Left renal cortex interstitium (tissue), 4 donors: ENCODE results near the gene PTPRG. TPM values are rescaled to one million over a fixed set of nuclear protein-coding genes. Genes with fewer than 3 reads are reported as not detected.

Experiments
- DNase-seq, 4 donors: peaks; one replicate each; pipeline ENCODE4 v3.0.0-alpha.2; 2013; ENCODE audit warnings: low read depth in 4 of 4, low spot score in 2 of 4, missing footprints in 1 of 4
- polyA plus RNA-seq, 4 donors: library from polyadenylated mRNA; unstranded; fragments of 120-200 nt; gene quantifications; one replicate each; pipeline ENCODE4 v1.2.1, GENCODE V29; 2013; ENCODE audit not compliant: insufficient read length in 4 of 4

PTPRG gene
- polyA plus RNA-seq, 4 donors = 75.4 to 87.4 (median 78.9) TPM

- DNase-seq = no peak
Measured at GRCh38 chr3:61847784-61848462, 286.6 kb downstream of the PTPRG start.

- no peak for DNase-seq
Measured at GRCh38 chr3:61848885-61849284, 287.5 kb downstream of the PTPRG start.

GRCh38 chr3:61853912-61854311 lies 292.5 kb downstream of the PTPRG start:
- DNase-seq = no peak

- DNase-seq = no peak
Measured at GRCh38 chr3:61855211-61855610, 293.8 kb downstream of the PTPRG start.

- DNase-seq = no peak
Measured at GRCh38 chr3:61857297-61857696, 295.9 kb downstream of the PTPRG start.

GRCh38 chr3:61858054-61858453 lies 296.7 kb downstream of the PTPRG start:
- no peak for DNase-seq

- no peak for DNase-seq
Measured at GRCh38 chr3:61861410-61861809, 300.0 kb downstream of the PTPRG start.

GRCh38 chr3:61862614-61863289 lies 301.4 kb downstream of the PTPRG start:
- DNase-seq = no peak

GRCh38 chr3:61863579-61863978 lies 302.2 kb downstream of the PTPRG start:
- no peak for DNase-seq

GRCh38 chr3:61864886-61865285 lies 303.5 kb downstream of the PTPRG start:
- DNase-seq = no peak

GRCh38 chr3:61865466-61866152 lies 304.2 kb downstream of the PTPRG start:
- no peak for DNase-seq

GRCh38 chr3:61866153-61866542 lies 304.8 kb downstream of the PTPRG start:
- no peak for DNase-seq

- DNase-seq = no peak
Measured at GRCh38 chr3:61866961-61867461, 305.6 kb downstream of the PTPRG start.

- no peak for DNase-seq
Measured at GRCh38 chr3:61868499-61868898, 307.1 kb downstream of the PTPRG start.

- DNase-seq = no peak
Measured at GRCh38 chr3:61869371-61869770, 308.0 kb downstream of the PTPRG start.

- no peak for DNase-seq
Measured at GRCh38 chr3:61871644-61872043, 310.3 kb downstream of the PTPRG start.

- no peak for DNase-seq
Measured at GRCh38 chr3:61872077-61872706, 310.8 kb downstream of the PTPRG start.

- no peak for DNase-seq
Measured at GRCh38 chr3:61875046-61875844, 313.9 kb downstream of the PTPRG start.

GRCh38 chr3:61875976-61876671 lies 314.8 kb downstream of the PTPRG start:
- no peak for DNase-seq

GRCh38 chr3:61876797-61877196 lies 315.4 kb downstream of the PTPRG start:
- DNase-seq = no peak
